ENCODE data around the gene ATG14.

ATG14 gene

DNA sequence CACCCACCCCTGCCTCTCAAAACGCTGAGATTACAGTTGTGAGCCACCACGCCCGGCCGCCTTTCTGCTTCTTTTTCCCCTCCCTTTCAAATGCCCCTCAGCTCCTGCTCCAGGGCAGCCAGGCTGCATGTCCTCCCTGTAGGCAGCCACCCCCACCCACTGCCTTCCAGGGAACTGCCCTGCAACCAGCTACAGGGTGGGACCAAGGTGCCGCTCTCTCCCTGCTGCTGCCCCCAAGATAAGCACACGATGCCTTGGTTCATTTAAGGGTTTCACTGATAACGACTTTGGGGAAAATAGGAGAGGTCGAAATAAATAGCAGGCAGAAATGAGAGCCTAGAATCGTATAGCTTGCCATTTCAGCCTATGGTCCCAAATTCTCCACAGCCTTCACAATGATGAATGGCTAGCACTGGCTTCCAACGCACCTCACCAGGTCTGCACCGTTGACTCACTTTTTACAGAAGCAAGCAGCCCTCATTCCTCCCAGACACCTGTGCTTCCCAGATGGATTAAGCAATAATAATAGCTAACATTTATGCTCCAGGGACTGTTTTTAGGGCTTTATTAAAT lies 40.7 kb downstream of the ATG14 start:
- TF ChIP-seq CTCF (IDR thresholded peaks at IDR 0.05), result no peak

DNA sequence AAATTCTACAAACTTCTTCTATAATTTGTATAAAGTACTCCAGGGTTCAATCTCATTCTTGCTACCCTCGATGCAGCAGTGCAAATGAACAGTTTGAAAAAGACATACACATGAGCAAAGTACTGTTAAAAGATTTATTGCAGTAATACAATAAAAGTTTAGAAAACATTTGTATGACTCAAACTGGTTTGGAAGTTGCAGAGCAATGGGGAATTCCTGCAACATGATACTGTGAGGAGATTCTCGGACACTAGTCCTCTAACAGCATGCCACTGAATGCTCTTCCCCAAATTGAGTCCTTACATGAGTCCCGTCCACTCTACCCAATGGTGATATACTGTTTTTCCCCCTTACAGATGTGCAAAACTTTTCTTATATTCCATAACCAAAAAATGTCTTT lies 45.4 kb downstream of the ATG14 start:
- no peak for TF ChIP-seq CTCF (IDR thresholded peaks at IDR 0.05)

GRCh38 chr14:55361190-55361589 lies 50.4 kb downstream of the ATG14 start:
- TF ChIP-seq CTCF (IDR thresholded peaks at IDR 0.05), result no peak

DNA sequence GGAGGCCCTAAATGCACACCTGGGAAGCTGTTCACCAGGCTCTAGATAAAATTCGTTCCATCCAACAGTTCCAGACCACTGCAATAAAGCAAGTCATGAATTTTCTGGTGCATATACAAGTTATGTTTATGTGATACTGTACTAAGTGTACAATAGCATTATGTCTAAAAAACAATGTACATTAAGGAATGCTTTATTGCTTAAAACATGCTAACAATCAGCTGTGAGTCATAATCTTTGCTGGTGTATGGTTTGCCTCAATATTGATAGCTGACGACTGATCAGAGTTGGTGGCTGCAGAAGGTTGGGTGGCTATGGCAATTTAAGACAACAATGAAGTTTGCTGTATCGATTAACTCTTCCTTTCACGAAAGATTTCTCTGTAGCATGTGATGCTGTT lies 52.3 kb downstream of the ATG14 start:
- TF ChIP-seq CTCF (IDR thresholded peaks at IDR 0.05), result no peak

DNA sequence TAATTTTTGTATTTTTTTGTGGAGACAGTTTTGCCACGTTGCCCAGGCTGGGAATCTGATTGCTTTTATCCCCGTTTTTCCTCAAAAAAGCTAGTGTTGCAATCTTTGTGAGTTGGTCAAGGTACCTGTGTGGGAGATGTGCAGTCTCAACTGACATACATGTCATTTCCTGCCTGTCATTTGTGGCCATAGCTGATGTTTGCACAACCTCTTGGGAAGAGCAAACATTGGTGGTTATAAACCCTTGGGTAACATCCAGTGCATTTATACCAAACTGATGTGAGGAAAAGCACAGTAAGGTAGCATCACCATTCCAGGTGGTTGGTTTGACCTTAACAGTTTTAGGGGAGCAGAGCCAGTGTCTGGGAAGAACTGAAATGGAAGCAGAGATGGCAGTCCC lies 54.7 kb downstream of the ATG14 start:
- no peak for TF ChIP-seq CTCF (IDR thresholded peaks at IDR 0.05)

DNA sequence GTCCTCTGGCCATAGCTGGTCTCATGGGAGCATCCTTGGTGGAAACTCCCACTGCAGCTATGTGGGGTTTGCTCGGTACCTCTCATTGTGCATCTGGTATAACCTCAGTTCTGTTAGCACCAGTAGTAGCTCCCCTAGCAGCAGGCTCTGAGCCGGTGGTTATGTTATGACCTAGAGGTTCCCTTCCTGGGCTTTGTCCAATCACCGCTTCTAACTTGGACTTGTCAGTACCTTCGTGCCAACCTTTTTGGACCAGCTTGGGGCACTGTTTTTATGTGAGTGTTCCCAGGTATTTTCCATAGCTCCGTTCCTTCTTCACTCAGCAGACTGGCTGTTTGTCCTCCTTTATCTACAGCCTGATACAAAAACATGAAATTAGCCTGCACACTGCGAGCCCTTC lies 55.7 kb downstream of the ATG14 start:
- no peak for TF ChIP-seq CTCF (IDR thresholded peaks at IDR 0.05)

DNA sequence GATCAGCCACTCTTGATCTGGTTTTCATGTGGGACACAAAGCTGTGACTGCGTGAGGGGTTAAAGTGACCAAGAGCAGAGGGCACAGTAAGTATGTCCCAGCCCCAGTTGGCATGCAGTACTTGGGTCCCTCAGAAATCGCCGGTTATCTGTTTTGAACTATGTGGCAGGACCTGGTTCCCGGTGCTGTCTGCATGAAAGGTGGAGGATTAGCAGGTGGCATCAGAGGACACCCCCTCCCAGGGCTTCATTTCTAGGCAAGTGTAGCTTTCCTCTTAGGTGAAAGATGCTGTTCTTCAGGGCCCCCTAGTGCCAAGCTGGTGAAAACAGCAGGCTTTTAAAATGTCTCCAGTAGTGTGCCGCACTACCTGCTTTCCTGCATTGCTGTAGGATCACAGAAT lies 57.1 kb downstream of the ATG14 start:
- TF ChIP-seq CTCF (IDR thresholded peaks at IDR 0.05), result peak; percentile 74

Measured in LNCAP (cell line).